CD4-positive, alpha-beta memory T cell (primary cell): ENCODE data around the gene COL23A1. TPM values are rescaled to one million over a fixed set of nuclear protein-coding genes. Genes with fewer than 3 reads are reported as not detected.

ENCODE experiments used
- CTCF ChIA-PET: fragments of 350-600 bp; sonication (Branson Sonifier 250); formaldehyde crosslinking; loops from one replicate; lab custom pipeline; 2021; ENCODE audit warnings: inconsistent platforms; ENCODE audit not compliant: partially characterized antibody; lab: Charles Lee
- POLR2A ChIA-PET: fragments of 350-600 bp; sonication (Branson Sonifier 250); formaldehyde crosslinking; loops from one replicate; lab custom pipeline; 2021; ENCODE audit not compliant: partially characterized antibody; lab: Charles Lee
- DNase-seq, 5 donors: peaks; one replicate each; pipeline versions ENCODE4 v3.0.0 to v3.0.0-alpha.2; 2020 to 2022; ENCODE audit warnings: mixed read lengths in 1 of 5
- H3K27ac ChIP-seq: one replicate; pipeline ENCODE4 v1.7.0; 2013; ENCODE audit warnings: low read depth, low read length
- H3K27me3 ChIP-seq: 2 replicates; pipeline ENCODE4 v1.7.0; 2013; ENCODE audit warnings: mild to moderate bottlenecking, low read length, moderate library complexity; ENCODE audit not compliant: insufficient read depth
- H3K36me3 ChIP-seq: 2 replicates; pipeline ENCODE4 v1.7.0; 2013; ENCODE audit warnings: mild to moderate bottlenecking, low read length, moderate library complexity; ENCODE audit not compliant: insufficient read depth
- H3K4me1 ChIP-seq: 2 replicates; pipeline ENCODE4 v1.7.0; 2013; ENCODE audit warnings: mild to moderate bottlenecking, low read length, moderate library complexity; ENCODE audit not compliant: insufficient read depth
- H3K4me3 ChIP-seq, 2 donors: one replicate each; pipeline ENCODE4 v1.7.0; 2013; ENCODE audit warnings: low read length in 2 of 2, mild to moderate bottlenecking in 1 of 2
- H3K9me3 ChIP-seq, 2 donors: one replicate each; pipeline ENCODE4 v1.7.0; 2013; ENCODE audit warnings: low read length in 2 of 2, control low read depth in 1 of 2; ENCODE audit not compliant: control insufficient read depth in 1 of 2
- H3K27ac Mint-ChIP-seq, 7 donors: one replicate each; pipeline ENCODE4 v1.8.0; 2020 to 2021; ENCODE audit warnings: mixed read lengths in 7 of 7, mild to moderate bottlenecking in 6 of 7, inconsistent platforms in 3 of 7, moderate library complexity in 3 of 7
- H3K27me3 Mint-ChIP-seq, 2 donors: one replicate each; pipeline ENCODE4 v1.8.0; 2020 to 2021; ENCODE audit warnings: mixed read lengths in 2 of 2
- H3K36me3 Mint-ChIP-seq, 2 donors: one replicate each; pipeline ENCODE4 v1.8.0; 2020 to 2021; ENCODE audit warnings: mixed read lengths in 2 of 2, inconsistent platforms in 1 of 2, mild to moderate bottlenecking in 1 of 2
- H3K4me1 Mint-ChIP-seq, 4 donors: one replicate each; pipeline ENCODE4 v1.8.0; 2020 to 2021; ENCODE audit warnings: mixed read lengths in 4 of 4, mild to moderate bottlenecking in 1 of 4
- H3K4me3 Mint-ChIP-seq, 8 donors: one replicate each; pipeline ENCODE4 v1.8.0; 2020 to 2021; ENCODE audit warnings: mixed read lengths in 8 of 8, mild to moderate bottlenecking in 7 of 8, moderate library complexity in 6 of 8, inconsistent platforms in 3 of 8
- H3K9me3 Mint-ChIP-seq, 8 donors: one replicate each; pipeline ENCODE4 v1.8.0; 2020 to 2021; ENCODE audit warnings: mixed read lengths in 8 of 8, mild to moderate bottlenecking in 5 of 8, inconsistent platforms in 3 of 8, moderate library complexity in 1 of 8
- intact Hi-C: fragments of 100-400 bp; cut with micrococcal nuclease; formaldehyde crosslinking; loops from one replicate; pipeline ENCODE4 v1.15.1; 2023
- polyA plus RNA-seq, 2 donors: library from polyadenylated mRNA; unstranded; fragments of 300-500 nt; fragmentation: Illumina TruSeq; gene quantifications; one replicate each; pipeline ENCODE4 v1.2.3, GENCODE V29; 2021
- total RNA-seq, 2 experiments: library from RNA; stranded (reverse); gene quantifications; one replicate each; pipeline ENCODE4 v1.2.3, GENCODE V29; 2021

The COL23A1 gene
- total and polyA plus RNA-seq, 4 experiments from 2014 or later, result 0.17 to 0.25 TPM; not detected in 2

DNA sequence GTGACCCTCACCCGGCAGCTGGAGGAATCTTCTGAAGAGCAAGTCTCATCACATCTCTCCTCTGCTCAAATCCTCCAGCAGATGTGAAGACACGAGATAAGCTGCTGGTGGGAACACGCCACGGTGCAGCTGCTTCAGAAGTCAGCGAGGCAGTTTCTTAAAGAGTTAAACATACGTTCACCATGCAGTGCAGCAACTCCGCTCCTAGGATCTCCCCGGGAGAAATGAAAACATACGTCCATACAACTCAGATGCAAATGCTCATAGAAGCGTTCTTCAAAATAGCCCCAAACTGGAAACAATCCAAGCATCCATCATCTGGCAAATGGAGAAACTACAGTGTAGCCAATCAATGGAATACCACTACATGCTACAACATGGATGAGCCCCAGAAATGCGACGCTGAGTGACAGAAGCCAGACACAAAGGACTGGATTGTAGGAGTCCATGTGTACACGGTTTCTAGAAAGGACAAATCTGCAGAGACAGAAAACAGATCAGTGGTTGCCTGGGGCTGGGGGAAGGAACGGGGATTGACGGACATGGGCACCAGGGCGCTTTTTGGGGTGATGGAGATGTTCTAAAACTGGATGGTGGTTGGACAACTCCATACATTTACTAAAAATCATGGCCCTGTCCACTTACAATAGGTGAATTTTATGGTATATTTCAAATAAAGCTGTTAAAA, 150.6 kb downstream of the COL23A1 start:
- Mint-ChIP-seq H3K4me3 (no peak overlapping the region), H3K9me3 (peaks cover 0 to 4% (median 0%) of the 10 kb centered on the region in 8 donors), H3K27me3 (peaks cover 8 to 10% of the 10 kb centered on the region in 2 donors), H3K36me3 (no peaks in the 10 kb centered on the region), H3K4me1 (no peaks in the 10 kb centered on the region), H3K27ac (no peak overlapping the region)
- Histone ChIP-seq H3K27ac (no peak overlapping the region), H3K9me3 (no peaks in the 10 kb centered on the region), H3K36me3 (no peaks in the 10 kb centered on the region), H3K4me3 (no peak overlapping the region), H3K4me1 (no peaks in the 10 kb centered on the region), H3K27me3 (no peaks in the 10 kb centered on the region)
- ChIA-PET CTCF (no interaction called here), POLR2A (no interaction called here)
- no peak for DNase-seq
- intact Hi-C loops, result no loop called here

DNA sequence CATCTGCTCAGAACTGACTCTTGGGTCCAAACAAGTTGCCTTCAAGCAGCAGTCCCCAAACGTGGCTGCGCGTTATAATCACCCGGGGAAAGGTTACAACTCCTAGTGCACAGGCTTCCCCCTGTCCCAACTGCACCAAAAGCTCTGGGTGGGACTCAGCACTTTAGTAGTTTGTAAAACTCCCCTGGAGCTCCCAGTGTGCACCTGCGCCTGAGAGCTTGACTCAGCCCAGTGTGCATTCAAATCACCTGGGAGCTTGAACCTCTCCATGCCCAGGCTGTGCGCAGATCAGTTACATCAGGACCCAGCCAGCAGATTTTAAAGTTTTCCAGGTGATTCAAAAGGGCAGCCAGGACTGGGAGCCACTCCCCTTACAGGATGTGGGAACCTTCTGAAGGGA, 151.4 kb downstream of the COL23A1 start:
- Histone ChIP-seq H3K4me1 (no peaks in the 10 kb centered on the region), H3K4me3 (no peak overlapping the region), H3K9me3 (no peaks in the 10 kb centered on the region), H3K36me3 (no peaks in the 10 kb centered on the region), H3K27ac (no peak overlapping the region), H3K27me3 (no peaks in the 10 kb centered on the region)
- Mint-ChIP-seq H3K4me1 (no peaks in the 10 kb centered on the region), H3K4me3 (no peak overlapping the region), H3K9me3 (no peaks in the 10 kb centered on the region), H3K27ac (no peak overlapping the region), H3K36me3 (no peaks in the 10 kb centered on the region), H3K27me3 (peaks cover 7 to 8% of the 10 kb centered on the region in 2 donors)
- ChIA-PET CTCF (no interaction called here), POLR2A (no interaction called here)
- no peak for DNase-seq
- intact Hi-C loops, result no loop called here

DNA sequence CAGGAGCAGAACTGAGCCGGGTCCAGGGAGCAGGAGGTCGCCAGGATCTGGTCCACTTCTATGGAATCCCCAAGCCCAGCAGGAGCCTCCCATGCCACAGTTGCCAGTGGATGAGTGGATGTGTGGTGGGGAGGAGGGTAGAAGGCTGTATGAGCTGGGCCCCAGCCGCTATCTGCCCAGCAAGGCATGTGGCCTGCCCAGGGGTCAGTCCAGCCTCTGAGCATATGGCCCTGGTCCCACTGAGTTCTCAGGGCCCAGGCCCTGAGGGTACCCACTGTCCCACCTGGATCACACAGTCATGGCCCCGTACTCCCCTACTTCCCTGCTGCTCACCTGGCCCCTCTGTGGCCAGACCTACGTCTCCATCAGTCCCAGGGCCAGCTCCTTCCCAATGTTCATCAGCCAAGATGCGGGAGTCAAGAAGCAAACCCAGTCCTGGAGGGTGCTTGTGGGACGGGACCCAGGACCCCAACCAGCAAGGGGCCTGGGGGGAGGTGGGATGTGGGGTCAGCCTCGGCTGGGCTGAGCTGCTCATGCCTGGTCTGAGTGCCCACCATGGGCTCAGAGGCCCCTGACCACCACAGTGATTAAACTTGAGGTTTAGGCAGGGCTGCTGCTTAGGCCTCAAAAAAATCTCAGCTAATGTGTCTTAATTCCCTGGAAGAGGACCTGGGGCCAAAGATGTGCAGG, 152.7 kb downstream of the COL23A1 start:
- intact Hi-C loops, result no loop called here
- H3K9me3 Mint-ChIP-seq, result no peaks in the 10 kb centered on the region
- no peaks in the 10 kb centered on the region for H3K9me3 ChIP-seq
- no peaks in the 10 kb centered on the region for H3K36me3 ChIP-seq
- no peak for DNase-seq
- H3K4me3 Mint-ChIP-seq, result no peak overlapping the region
- no peaks in the 10 kb centered on the region for H3K4me1 ChIP-seq
- peaks cover 1 to 7% of the 10 kb centered on the region in 2 donors for H3K27me3 Mint-ChIP-seq
- H3K27me3 ChIP-seq, result no peaks in the 10 kb centered on the region
- POLR2A ChIA-PET, result no interaction called here
- no peaks in the 10 kb centered on the region for H3K4me1 Mint-ChIP-seq
- no peaks in the 10 kb centered on the region for H3K36me3 Mint-ChIP-seq
- no peak overlapping the region for H3K27ac Mint-ChIP-seq
- CTCF ChIA-PET, result no interaction called here
- H3K27ac ChIP-seq, result no peak overlapping the region
- H3K4me3 ChIP-seq, result no peak overlapping the region

DNA sequence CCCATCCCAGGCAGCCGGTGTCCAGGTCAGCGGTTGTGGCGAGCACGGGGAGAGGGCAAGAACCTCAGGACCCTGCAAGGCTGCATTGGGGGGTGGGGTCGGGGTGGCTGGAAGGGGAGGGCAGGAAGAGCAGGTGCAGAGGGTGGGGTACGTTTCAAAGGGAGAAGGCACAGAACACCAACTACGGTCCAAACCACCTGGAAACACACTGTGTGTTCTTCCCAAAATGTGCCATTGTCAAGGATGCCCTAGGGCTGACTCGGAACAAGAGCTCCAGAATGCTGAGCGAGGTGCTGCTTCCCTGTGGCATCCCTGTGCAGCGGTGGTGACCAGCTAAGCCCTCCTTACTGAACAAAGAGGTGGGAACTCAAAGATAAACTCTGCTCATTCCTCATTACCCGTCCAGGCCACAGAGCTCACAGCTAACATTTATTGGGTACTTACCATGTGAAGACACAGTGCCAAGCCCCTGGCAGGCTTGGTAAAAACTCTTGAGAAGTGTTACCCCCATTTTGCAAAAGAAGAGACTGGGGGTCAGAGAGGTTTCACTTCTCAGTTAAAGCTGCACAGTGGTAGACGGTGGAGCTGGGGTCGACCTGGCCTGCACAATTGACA, 153.8 kb downstream of the COL23A1 start:
- Histone ChIP-seq H3K9me3 (no peaks in the 10 kb centered on the region), H3K27ac (no peak overlapping the region), H3K4me3 (no peak overlapping the region), H3K4me1 (no peaks in the 10 kb centered on the region), H3K36me3 (no peaks in the 10 kb centered on the region), H3K27me3 (no peaks in the 10 kb centered on the region)
- Mint-ChIP-seq H3K27me3 (peaks cover 5 to 8% of the 10 kb centered on the region in 2 donors), H3K4me3 (no peak overlapping the region), H3K27ac (no peak overlapping the region), H3K36me3 (no peaks in the 10 kb centered on the region), H3K4me1 (no peaks in the 10 kb centered on the region), H3K9me3 (peaks cover 0 to 3% (median 0%) of the 10 kb centered on the region in 8 donors)
- intact Hi-C loops, result no loop called here
- no peak for DNase-seq
- POLR2A ChIA-PET, result no interaction called here
- CTCF ChIA-PET, result no interaction called here

DNA sequence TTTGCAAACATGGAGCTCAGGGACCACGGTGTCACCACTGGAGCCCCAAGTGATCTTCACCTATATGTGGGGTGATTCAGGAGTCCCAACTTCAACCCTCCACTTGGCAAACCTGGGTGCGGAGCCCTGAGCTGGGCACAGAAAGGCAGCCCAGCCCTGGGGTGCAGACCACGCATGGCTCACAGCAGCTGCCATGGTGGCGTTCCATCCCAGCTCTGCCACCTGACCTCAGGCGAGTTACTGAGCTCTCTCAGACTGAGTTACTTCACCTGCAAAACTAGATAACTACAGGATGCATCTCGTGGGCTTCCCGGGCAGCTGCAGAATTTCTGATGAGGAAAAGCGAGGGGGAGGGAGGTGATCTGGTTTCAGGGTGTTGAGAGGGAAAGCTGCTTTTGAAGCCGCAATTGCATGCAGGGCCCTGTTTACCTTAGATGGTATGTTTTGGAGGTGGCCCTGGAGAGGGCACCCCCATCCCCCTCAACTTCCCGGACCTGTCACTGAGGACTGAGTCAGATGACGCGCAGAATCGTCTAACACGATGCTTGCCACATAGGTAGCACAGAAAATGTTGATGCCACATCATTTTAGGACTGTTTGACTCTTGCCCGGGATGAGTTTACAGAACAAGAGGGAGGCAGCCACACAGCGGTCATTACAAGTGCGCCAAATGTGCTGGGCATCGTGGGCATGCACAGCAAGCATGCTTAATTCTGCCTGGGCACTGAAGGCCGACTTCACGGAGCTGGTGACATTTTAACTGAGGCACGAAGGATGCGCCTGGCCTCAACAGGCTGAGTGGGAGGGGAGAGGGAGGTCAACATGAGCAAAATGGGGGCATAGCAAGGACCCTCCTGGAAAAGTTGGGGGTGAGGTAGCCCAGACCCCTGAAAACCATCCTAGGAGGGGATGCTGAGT, 154.6 kb downstream of the COL23A1 start:
- Mint-ChIP-seq H3K27ac (no peak overlapping the region), H3K36me3 (no peaks in the 10 kb centered on the region), H3K4me1 (no peaks in the 10 kb centered on the region), H3K27me3 (peaks cover 8 to 11% of the 10 kb centered on the region in 2 donors), H3K9me3 (peaks cover 0 to 5% (median 0%) of the 10 kb centered on the region in 8 donors), H3K4me3 (no peak overlapping the region)
- no peak overlapping the region for H3K27ac ChIP-seq
- DNase-seq, result no peak
- POLR2A ChIA-PET, result no interaction called here
- intact Hi-C loops, result no loop called here
- H3K36me3 ChIP-seq, result no peaks in the 10 kb centered on the region
- H3K4me1 ChIP-seq, result no peaks in the 10 kb centered on the region
- H3K27me3 ChIP-seq, result no peaks in the 10 kb centered on the region
- no peak overlapping the region for H3K4me3 ChIP-seq
- no peaks in the 10 kb centered on the region for H3K9me3 ChIP-seq
- CTCF ChIA-PET, result no interaction called here

DNA sequence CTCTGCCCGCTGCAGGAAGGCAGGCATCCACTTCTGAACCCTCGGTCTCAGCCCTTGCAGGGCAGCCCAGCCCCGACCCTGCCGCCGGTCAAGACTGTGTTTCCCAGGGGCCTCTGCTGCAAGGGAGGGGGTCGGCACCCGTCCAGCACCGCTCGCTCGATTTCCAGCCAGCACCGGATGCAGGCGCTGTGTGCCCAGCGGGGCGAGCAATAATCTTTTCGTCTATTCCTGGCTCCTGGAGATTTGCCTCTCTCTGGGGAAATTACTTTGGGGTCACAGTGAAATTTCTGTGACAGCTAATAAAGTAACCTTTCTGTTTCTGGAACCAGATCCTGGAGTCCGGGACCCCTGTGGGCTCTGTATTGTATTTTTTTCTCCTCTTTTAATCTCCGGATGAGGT, 155.3 kb downstream of the COL23A1 start:
- H3K27me3 ChIP-seq, result no peaks in the 10 kb centered on the region
- Mint-ChIP-seq H3K27ac (no peak overlapping the region), H3K9me3 (peaks cover 0 to 5% (median 0%) of the 10 kb centered on the region in 8 donors), H3K27me3 (peaks cover 8 to 11% of the 10 kb centered on the region in 2 donors), H3K36me3 (no peaks in the 10 kb centered on the region), H3K4me1 (no peaks in the 10 kb centered on the region), H3K4me3 (no peak overlapping the region)
- H3K4me3 ChIP-seq, result no peak overlapping the region
- CTCF ChIA-PET, result no interaction called here
- H3K9me3 ChIP-seq, result no peaks in the 10 kb centered on the region
- intact Hi-C loops, result no loop called here
- POLR2A ChIA-PET, result no interaction called here
- no peak for DNase-seq
- no peaks in the 10 kb centered on the region for H3K4me1 ChIP-seq
- no peak overlapping the region for H3K27ac ChIP-seq
- H3K36me3 ChIP-seq, result no peaks in the 10 kb centered on the region
